HTR-8/SVneo (cell line): Measurements from ENCODE around the gene SGCA.

Source experiments
- DNase-seq: peaks from one replicate; pipeline ENCODE4 v3.0.0; 2011; ENCODE audit warnings: low spot score, mixed read lengths; ENCODE audit not compliant: insufficient read length
- FAIRE-seq: peaks from 2 replicates; lab custom pipeline; 2011; peaks lifted over from hg19 to GRCh38; lab: Jason Lieb, UNC

SGCA gene

GRCh38 chr17:50165867-50166517 is at the start of gene SGCA:
Gene SGCA (plus strand): TSS chr17:50166005. CDS start chr17:50166041, 36 bp downstream.
- DNase-seq (no peak), FAIRE-seq (no peak)

GRCh38 chr17:50117202-50118051 is 48.4 kb upstream of the SGCA start:
- no peak for FAIRE-seq
- DNase-seq, result no peak

- FAIRE-seq (no peak), DNase-seq (no peak)
Measured at GRCh38 chr17:50118076-50118827, 47.6 kb upstream of the SGCA start.

- FAIRE-seq (no peak), DNase-seq (no peak)
Measured at GRCh38 chr17:50118828-50119218, 47.0 kb upstream of the SGCA start.

GRCh38 chr17:50120475-50121253 is 45.1 kb upstream of the SGCA start:
- DNase-seq (no peak), FAIRE-seq (peak; percentile 46)

GRCh38 chr17:50122945-50123344 is 42.9 kb upstream of the SGCA start:
- FAIRE-seq (no peak), DNase-seq (no peak)

GRCh38 chr17:50123649-50124349 is 42.0 kb upstream of the SGCA start:
- peak; percentile 23 for FAIRE-seq
- DNase-seq, result no peak

GRCh38 chr17:50125420-50125997 is 40.3 kb upstream of the SGCA start:
- FAIRE-seq (peak; percentile 46), DNase-seq (no peak)

GRCh38 chr17:50127697-50128361 is 38.0 kb upstream of the SGCA start:
- no peak for FAIRE-seq

GRCh38 chr17:50128441-50129352 is 37.1 kb upstream of the SGCA start:
- DNase-seq (no peak), FAIRE-seq (no peak)

More at GRCh38 chr17:50127697-50128361, 38.0 kb upstream of the SGCA start:
- no peak for DNase-seq

- DNase-seq (no peak), FAIRE-seq (no peak)
Measured at GRCh38 chr17:50129353-50129727, 36.5 kb upstream of the SGCA start.

GRCh38 chr17:50129728-50130558 is 35.9 kb upstream of the SGCA start, which contains the start of gene SAMD14:
Gene SAMD14 (minus strand): TSS chr17:50130160. CDS start chr17:50124959, 5,201 bp downstream.
- FAIRE-seq (peak; percentile 92), DNase-seq (peak; percentile 49)

- DNase-seq (no peak), FAIRE-seq (peak; percentile 48)
Measured at GRCh38 chr17:50130559-50131305, 35.1 kb upstream of the SGCA start.

GRCh38 chr17:50132104-50132794 is 33.6 kb upstream of the SGCA start:
- DNase-seq, result no peak
- peak; percentile 67 for FAIRE-seq

GRCh38 chr17:50133028-50133768 is 32.6 kb upstream of the SGCA start:
- DNase-seq, result peak; percentile 51

More at GRCh38 chr17:50133028-50133768, 32.6 kb upstream of the SGCA start:
- FAIRE-seq, result peak; percentile 42
